AG04449 (cell line): Measurements from ENCODE around the gene ZPLD1.

Experiments used
- CTCF ChIA-PET: fragments of 350-600 bp; formaldehyde crosslinking; extraction: SDS; loops from one replicate; lab custom pipeline; 2021; ENCODE audit warnings: antibody characterized with exemption; lab: Yijun Ruan, JAX
- POLR2A ChIA-PET: fragments of 400-600, 350-600 bp; formaldehyde crosslinking; extraction: SDS; loops from one replicate; lab custom pipeline; 2020; ENCODE audit warnings: antibody characterized with exemption, inconsistent platforms; lab: Yijun Ruan, JAX
- DNase-seq: peaks from one replicate; pipeline ENCODE4 v3.0.0-alpha.2; 2010; ENCODE audit warnings: low read depth, low spot score
- H3K4me3 ChIP-seq: 2 replicates; pipeline ENCODE4 v1.5.1; 2011; ENCODE audit warnings: low read depth, mild to moderate bottlenecking, control low read depth, low read length
- TF ChIP-seq, protein P1 (sequence below): IDR thresholded peaks from one replicate; pipeline ENCODE4 v1.5.1; 2011; ENCODE audit warnings: mild to moderate bottlenecking, moderate library complexity, low read length, control low read depth, inconsistent platforms; ENCODE audit not compliant: insufficient read depth; ENCODE audit errors: missing control alignments

ZPLD1 gene

DNA sequence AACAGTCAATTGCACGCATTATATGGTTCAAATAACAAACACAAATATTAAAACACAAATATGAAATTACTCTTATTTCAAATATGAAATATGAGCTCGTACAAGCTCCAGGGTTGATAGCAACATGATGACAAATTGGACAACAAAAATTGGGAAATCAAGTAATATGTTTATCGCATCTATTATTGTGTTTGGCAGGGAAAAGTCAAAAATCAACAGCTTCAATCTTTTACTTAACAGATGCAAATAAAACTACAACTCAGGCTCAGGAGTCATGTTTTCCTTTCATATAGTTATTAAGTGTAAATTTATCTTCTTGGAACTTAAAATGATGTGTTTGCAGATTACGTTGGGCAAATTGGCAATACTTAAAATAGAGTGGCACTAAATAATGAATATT lies 41.4 kb downstream of the ZPLD1 start:
- no peak overlapping the region for H3K4me3 ChIP-seq
- DNase-seq, result no peak
- POLR2A ChIA-PET, result no interaction called here
- CTCF ChIA-PET, result no interaction called here
- TF ChIP-seq, protein P1, sequence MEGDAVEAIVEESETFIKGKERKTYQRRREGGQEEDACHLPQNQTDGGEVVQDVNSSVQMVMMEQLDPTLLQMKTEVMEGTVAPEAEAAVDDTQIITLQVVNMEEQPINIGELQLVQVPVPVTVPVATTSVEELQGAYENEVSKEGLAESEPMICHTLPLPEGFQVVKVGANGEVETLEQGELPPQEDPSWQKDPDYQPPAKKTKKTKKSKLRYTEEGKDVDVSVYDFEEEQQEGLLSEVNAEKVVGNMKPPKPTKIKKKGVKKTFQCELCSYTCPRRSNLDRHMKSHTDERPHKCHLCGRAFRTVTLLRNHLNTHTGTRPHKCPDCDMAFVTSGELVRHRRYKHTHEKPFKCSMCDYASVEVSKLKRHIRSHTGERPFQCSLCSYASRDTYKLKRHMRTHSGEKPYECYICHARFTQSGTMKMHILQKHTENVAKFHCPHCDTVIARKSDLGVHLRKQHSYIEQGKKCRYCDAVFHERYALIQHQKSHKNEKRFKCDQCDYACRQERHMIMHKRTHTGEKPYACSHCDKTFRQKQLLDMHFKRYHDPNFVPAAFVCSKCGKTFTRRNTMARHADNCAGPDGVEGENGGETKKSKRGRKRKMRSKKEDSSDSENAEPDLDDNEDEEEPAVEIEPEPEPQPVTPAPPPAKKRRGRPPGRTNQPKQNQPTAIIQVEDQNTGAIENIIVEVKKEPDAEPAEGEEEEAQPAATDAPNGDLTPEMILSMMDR, result no peak

DNA sequence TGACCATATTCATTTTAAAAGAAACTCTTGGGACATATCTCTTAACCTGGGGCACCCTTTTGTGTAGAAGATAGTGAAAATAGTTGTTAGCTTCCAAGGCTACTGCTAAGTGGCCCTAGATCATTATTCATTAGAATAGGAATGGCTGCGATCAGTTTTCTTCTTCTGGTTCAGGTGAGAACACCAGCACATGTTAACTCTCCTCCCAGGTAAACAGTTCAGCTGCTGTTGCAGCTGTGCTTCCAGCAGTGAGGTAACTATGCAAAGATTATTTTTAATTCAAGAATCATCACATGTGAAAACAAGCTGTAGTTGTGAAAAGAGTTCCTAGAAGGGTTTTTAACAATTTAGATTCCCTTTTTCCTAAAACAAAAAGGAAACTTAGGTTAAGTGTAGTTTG lies 43.3 kb downstream of the ZPLD1 start:
- TF ChIP-seq, protein P1, result no peak
- H3K4me3 ChIP-seq, result no peak overlapping the region
- CTCF ChIA-PET, result no interaction called here
- no peak for DNase-seq
- POLR2A ChIA-PET, result no interaction called here

GRCh38 chr3:102480139-102480538 lies 45.3 kb downstream of the ZPLD1 start:
- POLR2A ChIA-PET, result no interaction called here
- TF ChIP-seq, protein P1, result no peak
- H3K4me3 ChIP-seq, result no peak overlapping the region
- no peak for DNase-seq
- CTCF ChIA-PET, result no interaction called here

DNA sequence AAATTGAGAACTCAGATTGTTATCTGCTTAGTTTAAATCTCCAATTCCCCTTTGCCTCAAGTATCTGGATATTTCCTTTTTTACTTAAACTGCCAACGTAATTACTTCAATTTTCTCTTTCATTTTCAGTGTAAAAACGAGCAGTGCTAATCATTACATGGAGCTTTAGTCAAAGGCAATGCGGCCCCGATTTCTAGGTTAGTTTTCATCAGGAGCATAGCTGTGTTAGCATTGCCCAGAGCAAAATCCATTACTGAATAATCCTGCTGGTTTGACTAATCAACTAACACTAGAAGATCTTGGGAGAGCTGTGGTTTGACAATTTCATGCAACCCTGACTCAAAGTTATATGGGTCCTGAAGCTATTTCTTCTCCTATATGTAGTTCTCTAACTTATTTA lies 46.2 kb downstream of the ZPLD1 start:
- no peak overlapping the region for H3K4me3 ChIP-seq
- TF ChIP-seq, protein P1, result no peak
- DNase-seq, result no peak
- ChIA-PET POLR2A (no interaction called here), CTCF (no interaction called here)

DNA sequence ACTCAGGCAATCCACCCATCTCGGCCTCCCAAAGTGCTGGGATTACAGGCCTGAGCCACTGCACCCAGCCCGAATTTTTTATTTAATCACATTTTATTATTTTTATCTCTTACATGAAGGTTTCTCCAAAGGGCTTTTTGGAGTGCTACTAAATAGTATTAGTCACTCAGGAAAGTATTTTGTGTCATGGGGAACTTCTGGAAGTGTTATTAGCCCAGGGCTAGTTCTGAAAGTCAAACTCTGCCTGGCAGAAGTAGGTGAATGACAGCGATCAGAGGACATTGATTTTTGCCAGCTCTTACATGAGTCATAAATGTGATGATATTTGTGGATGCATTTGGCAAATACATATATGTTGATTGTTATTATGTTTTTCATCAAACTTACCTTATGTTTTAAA lies 48.7 kb downstream of the ZPLD1 start:
- DNase-seq, result no peak
- no peak overlapping the region for H3K4me3 ChIP-seq
- ChIA-PET POLR2A (no interaction called here), CTCF (no interaction called here)
- TF ChIP-seq, protein P1, result no peak

GRCh38 chr3:102484363-102484762 lies 49.5 kb downstream of the ZPLD1 start:
- ChIA-PET POLR2A (no interaction called here), CTCF (no interaction called here)
- H3K4me3 ChIP-seq, result no peak overlapping the region
- TF ChIP-seq, protein P1, result no peak
- no peak for DNase-seq
